KMS-11 (cell line): ENCODE data around the gene KIF6.

ENCODE experiments used
- H2AFZ ChIP-seq: fragments of 200-600 bp; sonication (generic); 2 replicates; pipeline ENCODE4 v1.6.1; 2016; ENCODE audit warnings: antibody characterized with exemption, mixed run types, low read depth
- H3K27ac ChIP-seq: fragments of 200-600 bp; sonication (generic); 2 replicates; pipeline ENCODE4 v1.6.1; 2016; ENCODE audit warnings: mild to moderate bottlenecking, mixed run types
- H3K27me3 ChIP-seq: fragments of 200-600 bp; sonication (generic); 2 replicates; pipeline ENCODE4 v1.6.1; 2017; ENCODE audit warnings: mild to moderate bottlenecking, low read depth, mixed run types, moderate library complexity; ENCODE audit not compliant: insufficient read depth
- H3K36me3 ChIP-seq: fragments of 200-600 bp; sonication (generic); 2 replicates; pipeline ENCODE4 v1.6.1; 2017; ENCODE audit warnings: mild to moderate bottlenecking, mixed run types; ENCODE audit not compliant: insufficient read depth
- H3K4me1 ChIP-seq: fragments of 200-600 bp; sonication (generic); 2 replicates; pipeline ENCODE4 v1.6.1; 2016; ENCODE audit warnings: mild to moderate bottlenecking, low read depth, mixed run types; ENCODE audit not compliant: poor library complexity, severe bottlenecking
- H3K4me2 ChIP-seq: fragments of 200-600 bp; sonication (generic); 2 replicates; pipeline ENCODE4 v1.7.0; 2016; ENCODE audit warnings: mild to moderate bottlenecking, mixed run types
- H3K4me3 ChIP-seq: fragments of 200-600 bp; sonication (generic); IDR thresholded peaks from 2 replicates; pipeline ENCODE4 v1.6.1; 2017; ENCODE audit warnings: low read depth, low read length, mixed read lengths; ENCODE audit not compliant: insufficient read depth
- H3K79me2 ChIP-seq: fragments of 200-600 bp; sonication (generic); 2 replicates; pipeline ENCODE4 v1.6.1; 2016; ENCODE audit warnings: low read depth, mixed run types; ENCODE audit not compliant: insufficient read depth
- H3K9ac ChIP-seq: fragments of 200-600 bp; sonication (generic); 2 replicates; pipeline ENCODE4 v1.6.1; 2016; ENCODE audit warnings: mild to moderate bottlenecking, mixed run types
- H4K20me1 ChIP-seq: fragments of 200-600 bp; sonication (generic); 2 replicates; pipeline ENCODE4 v1.6.1; 2016; ENCODE audit warnings: mild to moderate bottlenecking, mixed run types; ENCODE audit not compliant: insufficient read depth
- CTCF ChIP-seq: fragments of 200-600 bp; sonication (generic); conservative IDR thresholded peaks from 2 replicates; pipeline ENCODE4 v1.6.1; 2017; ENCODE audit warnings: low read depth, mild to moderate bottlenecking, antibody characterized with exemption, low read length, moderate library complexity, mixed read lengths

Gene KIF6

GRCh38 chr6:39657355-39658135 is 67.7 kb downstream of the KIF6 start:
- no peaks in the 10 kb centered on the region for H4K20me1 ChIP-seq
- H2AFZ ChIP-seq = no peak overlapping the region
- no peaks in the 10 kb centered on the region for H3K36me3 ChIP-seq
- H3K79me2 ChIP-seq = no peaks in the 10 kb centered on the region
- H3K4me2 ChIP-seq = no peak overlapping the region
- H3K4me3 ChIP-seq = no peak overlapping the region
- H3K27me3 ChIP-seq = no peaks in the 10 kb centered on the region
- H3K9ac ChIP-seq = no peak overlapping the region
- TF ChIP-seq CTCF = no peak
- H3K27ac ChIP-seq = no peak overlapping the region
- H3K4me1 ChIP-seq = no peaks in the 10 kb centered on the region

GRCh38 chr6:39654121-39654520 is 71.1 kb downstream of the KIF6 start:
- TF ChIP-seq CTCF = no peak

GRCh38 chr6:39653612-39654011 is 71.6 kb downstream of the KIF6 start:
- Histone ChIP-seq H3K27me3 (no peaks in the 10 kb centered on the region), H3K36me3 (no peaks in the 10 kb centered on the region), H3K4me2 (no peak overlapping the region), H3K4me1 (no peaks in the 10 kb centered on the region), H2AFZ (no peak overlapping the region), H3K4me3 (no peak overlapping the region), H3K9ac (no peak overlapping the region), H3K27ac (no peak overlapping the region), H3K79me2 (no peaks in the 10 kb centered on the region), H4K20me1 (no peaks in the 10 kb centered on the region)
- TF ChIP-seq CTCF = no peak

More at GRCh38 chr6:39654121-39654520, 71.1 kb downstream of the KIF6 start:
- Histone ChIP-seq H3K4me3 (no peak overlapping the region), H4K20me1 (no peaks in the 10 kb centered on the region), H3K27me3 (no peaks in the 10 kb centered on the region), H3K27ac (no peak overlapping the region), H3K36me3 (no peaks in the 10 kb centered on the region), H3K4me2 (no peak overlapping the region), H3K79me2 (no peaks in the 10 kb centered on the region), H3K9ac (no peak overlapping the region), H2AFZ (no peak overlapping the region), H3K4me1 (no peaks in the 10 kb centered on the region)

GRCh38 chr6:39649996-39650395 is 75.2 kb downstream of the KIF6 start:
- H2AFZ ChIP-seq = no peak overlapping the region
- H4K20me1 ChIP-seq = no peaks in the 10 kb centered on the region
- no peaks in the 10 kb centered on the region for H3K36me3 ChIP-seq
- H3K4me1 ChIP-seq = no peaks in the 10 kb centered on the region
- H3K4me2 ChIP-seq = no peak overlapping the region
- H3K79me2 ChIP-seq = no peaks in the 10 kb centered on the region
- H3K27ac ChIP-seq = no peak overlapping the region
- H3K4me3 ChIP-seq = no peak overlapping the region
- no peaks in the 10 kb centered on the region for H3K27me3 ChIP-seq
- no peak overlapping the region for H3K9ac ChIP-seq
- no peak for TF ChIP-seq CTCF
